H1 (cell line): ENCODE results near the gene NECAB3.

Experiments used
- ASH2L ChIP-seq: fragments of 200-600, 300-600 bp; sonication (generic); IDR thresholded peaks from one replicate; pipeline ENCODE4 v1.7.1; 2017; ENCODE audit warnings: low read length
- ATF2 ChIP-seq: IDR thresholded peaks from 2 replicates; pipeline ENCODE4 v1.6.1; 2012; ENCODE audit warnings: low read length, inconsistent platforms
- CTCF ChIP-seq, 3 experiments: IDR thresholded peaks; 1 replicate in 2 of 3; 2 replicates in 1 of 3; pipeline versions ENCODE4 v1.5.1 to v1.6.1; 2011; ENCODE audit warnings: low read length in 3 of 3, mild to moderate bottlenecking in 3 of 3, inconsistent platforms in 2 of 3, low read depth in 1 of 3, moderate library complexity in 1 of 3; ENCODE audit not compliant: insufficient read depth in 1 of 3; ENCODE audit errors: control extremely low read depth in 1 of 3
- EP300 ChIP-seq, 2 experiments: IDR thresholded peaks; 1 replicate in 1 of 2; 2 replicates in 1 of 2; pipeline ENCODE4 v1.6.1; 2011 to 2012; ENCODE audit warnings: low read depth in 2 of 2, low read length in 2 of 2, mild to moderate bottlenecking in 2 of 2, borderline replicate concordance in 1 of 2, inconsistent platforms in 1 of 2, moderate library complexity in 1 of 2
- NRF1 ChIP-seq: IDR thresholded peaks from 2 replicates; pipeline ENCODE4 v1.6.1; 2011; ENCODE audit warnings: mild to moderate bottlenecking, low read depth, low read length, improper control_type of control experiment
- POLR2AphosphoS5 ChIP-seq: IDR thresholded peaks from 2 replicates; pipeline ENCODE4 v1.6.1; 2011; ENCODE audit warnings: low read depth, low read length
- USF2 ChIP-seq: IDR thresholded peaks from 2 replicates; pipeline ENCODE4 v1.6.1; 2011; ENCODE audit warnings: low read length, improper control_type of control experiment
- YY1 ChIP-seq: IDR thresholded peaks from 2 replicates; pipeline ENCODE4 v1.6.1; 2011; ENCODE audit warnings: low read depth, mild to moderate bottlenecking, low read length

GRCh38 chr20:33645396-33645795 lies 28.8 kb downstream of the NECAB3 start:
- no peak for TF ChIP-seq CTCF (IDR thresholded peaks at IDR 0.05; ENCODE audit: control extremely low read depth in 1 of 3, insufficient read depth in 1 of 3, low read depth in 1 of 3, low read length in 3 of 3)
- no peak for TF ChIP-seq USF2
- TF ChIP-seq NRF1: no peak
- no peak for TF ChIP-seq EP300 (IDR thresholded peaks at IDR 0.05; ENCODE audit: borderline replicate concordance in 1 of 2, low read depth in 2 of 2, low read length in 2 of 2)
- TF ChIP-seq ATF2: no peak
- no peak for TF ChIP-seq ASH2L
- TF ChIP-seq YY1: no peak
- TF ChIP-seq POLR2AphosphoS5: no peak
